ENCODE measurements around the gene L3MBTL2.

Gene L3MBTL2

GRCh38 chr22:41215926-41216325, 10.8 kb downstream of the L3MBTL2 start:
- no peak for DNase-seq

- no peak for DNase-seq
Observed at GRCh38 chr22:41216984-41217383, 11.9 kb downstream of the L3MBTL2 start.

- DNase-seq, result peak; percentile 70
Observed at GRCh38 chr22:41217553-41218157, 12.5 kb downstream of the L3MBTL2 start.

- no peak for DNase-seq
Observed at GRCh38 chr22:41222846-41223507, 17.9 kb downstream of the L3MBTL2 start.

- no peak for DNase-seq
Observed at GRCh38 chr22:41223535-41223934, 18.4 kb downstream of the L3MBTL2 start.

- no peak for DNase-seq
Observed at GRCh38 chr22:41226723-41227655, 21.9 kb downstream of the L3MBTL2 start.

- no peak for DNase-seq
Observed at GRCh38 chr22:41229215-41229614, 24.1 kb downstream of the L3MBTL2 start.

GRCh38 chr22:41229730-41230400, 24.8 kb downstream of the L3MBTL2 start:
- no peak for DNase-seq

- no peak for DNase-seq
Observed at GRCh38 chr22:41230401-41230785, 25.3 kb downstream of the L3MBTL2 start.

GRCh38 chr22:41231369-41231768, 26.3 kb downstream of the L3MBTL2 start:
- DNase-seq, result no peak

- no peak for DNase-seq
Observed at GRCh38 chr22:41234815-41235695, 29.9 kb downstream of the L3MBTL2 start.

GRCh38 chr22:41237036-41237706, 32.1 kb downstream of the L3MBTL2 start:
- no peak for DNase-seq

GRCh38 chr22:41237707-41238569, 32.8 kb downstream of the L3MBTL2 start:
- peak; percentile 83 for DNase-seq

- DNase-seq, result no peak
Observed at GRCh38 chr22:41238570-41239442, 33.7 kb downstream of the L3MBTL2 start.

- DNase-seq, result no peak
Observed at GRCh38 chr22:41239443-41240128, 34.5 kb downstream of the L3MBTL2 start.

GRCh38 chr22:41240377-41241132, 35.4 kb downstream of the L3MBTL2 start, which contains the start of gene CHADL:
CHADL (minus strand) TSS chr22:41240931; CDS start chr22:41240881, 50 bp downstream.
- no peak for DNase-seq

GRCh38 chr22:41241133-41241676, 36.1 kb downstream of the L3MBTL2 start:
- DNase-seq, result no peak

Data from activated CD4-positive, alpha-beta T cell treated with anti-CD3 and anti-CD28 coated beads, Interleukin-2, amount 50 U/mL, for 16 hours (primary cell).